ENCODE data around the gene APP. TPM values are rescaled to one million over a fixed set of nuclear protein-coding genes. Genes with fewer than 3 reads are reported as not detected.

The APP gene
- total RNA-seq, 4 donors from 2014 or later = 234 to 376 (median 343) TPM

- Histone ChIP-seq H3K27me3 (no peaks in the 10 kb centered on the region), H3K9me3 (no peaks in the 10 kb centered on the region), H3K4me1 (peaks cover 41% of the 10 kb centered on the region), H3K4me3 (no peak overlapping the region), H3K27ac (no peak overlapping the region), H3K36me3 (no peaks in the 10 kb centered on the region)
- DNase-seq (ENCODE audit: low spot score in 2 of 2) = no peak
- TF ChIP-seq, protein P1, sequence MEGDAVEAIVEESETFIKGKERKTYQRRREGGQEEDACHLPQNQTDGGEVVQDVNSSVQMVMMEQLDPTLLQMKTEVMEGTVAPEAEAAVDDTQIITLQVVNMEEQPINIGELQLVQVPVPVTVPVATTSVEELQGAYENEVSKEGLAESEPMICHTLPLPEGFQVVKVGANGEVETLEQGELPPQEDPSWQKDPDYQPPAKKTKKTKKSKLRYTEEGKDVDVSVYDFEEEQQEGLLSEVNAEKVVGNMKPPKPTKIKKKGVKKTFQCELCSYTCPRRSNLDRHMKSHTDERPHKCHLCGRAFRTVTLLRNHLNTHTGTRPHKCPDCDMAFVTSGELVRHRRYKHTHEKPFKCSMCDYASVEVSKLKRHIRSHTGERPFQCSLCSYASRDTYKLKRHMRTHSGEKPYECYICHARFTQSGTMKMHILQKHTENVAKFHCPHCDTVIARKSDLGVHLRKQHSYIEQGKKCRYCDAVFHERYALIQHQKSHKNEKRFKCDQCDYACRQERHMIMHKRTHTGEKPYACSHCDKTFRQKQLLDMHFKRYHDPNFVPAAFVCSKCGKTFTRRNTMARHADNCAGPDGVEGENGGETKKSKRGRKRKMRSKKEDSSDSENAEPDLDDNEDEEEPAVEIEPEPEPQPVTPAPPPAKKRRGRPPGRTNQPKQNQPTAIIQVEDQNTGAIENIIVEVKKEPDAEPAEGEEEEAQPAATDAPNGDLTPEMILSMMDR (IDR thresholded peaks at IDR 0.05) = no peak
- TF ChIP-seq POLR2AphosphoS5 (IDR thresholded peaks at IDR 0.05) (no peak), EP300 (IDR thresholded peaks at IDR 0.05) (no peak), POLR2A (IDR thresholded peaks at IDR 0.05) (no peak)
- WGBS = 57% methylated on average over 4 of the region's 4 CpGs
These were observed 40.2 kb downstream of the APP start for GRCh38 chr21:26130249-26130881.

DNA sequence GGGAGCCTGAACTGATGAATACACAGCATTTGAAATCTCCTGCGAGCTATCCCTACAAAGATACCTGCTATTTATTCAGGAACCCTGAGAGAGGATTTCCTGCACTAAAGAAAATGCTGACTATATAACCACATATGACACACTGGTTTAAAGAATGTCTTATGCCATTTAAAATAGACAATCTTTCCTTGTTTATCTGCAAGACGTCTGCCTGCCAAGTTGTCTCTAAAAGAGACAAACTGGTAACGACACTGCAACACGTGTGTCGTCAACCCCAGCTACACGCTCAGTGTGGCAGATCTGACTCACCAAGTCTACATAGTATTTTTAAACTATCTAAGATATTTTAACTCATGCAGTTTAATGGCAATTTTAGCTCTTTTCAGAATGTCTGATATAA lies 42.7 kb downstream of the APP start:
- Histone ChIP-seq H3K27ac (no peak overlapping the region), H3K4me1 (peaks cover 64% of the 10 kb centered on the region), H3K9me3 (no peaks in the 10 kb centered on the region), H3K27me3 (no peaks in the 10 kb centered on the region), H3K4me3 (no peak overlapping the region), H3K36me3 (no peaks in the 10 kb centered on the region)
- DNase-seq (ENCODE audit: low spot score in 2 of 2) = no peak
- TF ChIP-seq, protein P1 (IDR thresholded peaks at IDR 0.05) = no peak
- no peak for TF ChIP-seq POLR2AphosphoS5 (IDR thresholded peaks at IDR 0.05)
- TF ChIP-seq EP300 (IDR thresholded peaks at IDR 0.05) = no peak
- TF ChIP-seq POLR2A (IDR thresholded peaks at IDR 0.05) = no peak
- WGBS = 28% methylated on average over 6 of the region's 6 CpGs

DNA sequence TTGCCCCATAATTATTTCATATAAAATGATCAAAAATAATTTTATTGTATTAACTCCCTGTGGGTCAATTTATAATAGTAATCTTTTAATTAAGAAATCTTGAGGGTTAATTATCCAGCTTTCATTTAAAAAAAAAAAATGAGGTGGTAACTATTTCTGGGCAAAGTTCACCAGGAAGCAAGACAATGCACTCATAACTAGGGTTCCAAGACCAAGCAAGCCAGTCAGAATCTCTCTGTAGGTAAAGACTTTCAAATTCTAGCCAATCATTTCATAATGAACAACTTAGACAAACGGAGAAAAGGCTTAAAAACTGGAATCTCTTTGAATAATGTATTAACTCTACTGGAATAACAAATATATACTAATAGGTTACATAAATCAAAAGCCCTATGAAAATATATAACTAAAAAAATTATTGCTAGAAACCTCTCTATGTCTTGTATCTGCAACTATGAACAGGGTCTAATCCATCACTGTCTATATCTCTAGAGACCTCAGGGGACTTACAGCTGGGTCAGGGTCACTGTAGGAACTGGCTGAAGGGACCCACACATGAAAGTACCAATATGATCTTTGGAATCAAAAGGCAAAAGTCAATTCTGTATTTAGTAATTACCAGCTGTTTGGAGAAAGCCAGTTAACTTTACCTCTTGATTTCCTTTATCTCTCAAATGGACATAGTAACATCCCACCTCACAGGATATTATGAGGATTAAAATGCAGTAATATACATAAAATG lies 43.3 kb downstream of the APP start:
- no peaks in the 10 kb centered on the region for H3K36me3 ChIP-seq
- WGBS = 75% methylated on average over 1 of the region's 1 CpG
- TF ChIP-seq, protein P1 (IDR thresholded peaks at IDR 0.05) = no peak
- peaks cover 67% of the 10 kb centered on the region for H3K4me1 ChIP-seq
- DNase-seq (ENCODE audit: low spot score in 2 of 2) = no peak
- H3K27ac ChIP-seq = no peak overlapping the region
- H3K27me3 ChIP-seq = no peaks in the 10 kb centered on the region
- H3K4me3 ChIP-seq = no peak overlapping the region
- H3K9me3 ChIP-seq = no peaks in the 10 kb centered on the region

GRCh38 chr21:26126168-26126553 lies 44.4 kb downstream of the APP start:
- no peak for DNase-seq (ENCODE audit: low spot score in 2 of 2)

More at GRCh38 chr21:26126168-26126553, 44.4 kb downstream of the APP start:
- no peaks in the 10 kb centered on the region for H3K27me3 ChIP-seq
- 74% methylated on average over 4 of the region's 4 CpGs for WGBS
- no peak overlapping the region for H3K4me3 ChIP-seq
- TF ChIP-seq POLR2A (IDR thresholded peaks at IDR 0.05) (no peak), EP300 (IDR thresholded peaks at IDR 0.05) (no peak), POLR2AphosphoS5 (IDR thresholded peaks at IDR 0.05) (no peak)
- TF ChIP-seq, protein P1 (IDR thresholded peaks at IDR 0.05) = no peak
- H3K27ac ChIP-seq = no peak overlapping the region
- peaks cover 72% of the 10 kb centered on the region for H3K4me1 ChIP-seq
- no peaks in the 10 kb centered on the region for H3K36me3 ChIP-seq
- no peaks in the 10 kb centered on the region for H3K9me3 ChIP-seq
